Measurements from ENCODE around the gene MPND.

DNA sequence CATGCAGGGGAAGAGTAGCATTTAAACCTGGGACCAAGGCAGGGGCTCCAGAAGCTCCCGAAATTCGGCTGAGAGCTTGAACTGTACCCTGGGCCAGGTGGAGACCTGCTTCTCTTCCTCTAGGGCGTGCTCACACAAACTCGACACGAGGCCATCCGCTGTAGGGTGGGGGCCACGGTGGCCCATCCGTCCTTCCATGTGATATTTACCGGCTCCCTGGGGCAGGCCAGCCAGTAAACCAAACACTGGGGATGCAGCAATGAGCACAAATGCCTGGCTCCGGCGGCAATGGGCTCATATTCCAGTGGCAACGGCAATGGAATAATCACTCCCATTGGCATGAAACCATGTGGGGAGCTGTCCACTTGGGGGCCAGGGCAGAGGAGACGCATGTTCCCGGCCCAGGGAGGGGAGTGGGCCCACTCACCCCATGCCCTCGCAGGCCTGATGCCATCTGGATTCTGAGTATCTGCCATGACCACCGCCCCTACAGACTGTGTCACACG, 46.2 kb downstream of the MPND start:
- TF ChIP-seq, protein P1, sequence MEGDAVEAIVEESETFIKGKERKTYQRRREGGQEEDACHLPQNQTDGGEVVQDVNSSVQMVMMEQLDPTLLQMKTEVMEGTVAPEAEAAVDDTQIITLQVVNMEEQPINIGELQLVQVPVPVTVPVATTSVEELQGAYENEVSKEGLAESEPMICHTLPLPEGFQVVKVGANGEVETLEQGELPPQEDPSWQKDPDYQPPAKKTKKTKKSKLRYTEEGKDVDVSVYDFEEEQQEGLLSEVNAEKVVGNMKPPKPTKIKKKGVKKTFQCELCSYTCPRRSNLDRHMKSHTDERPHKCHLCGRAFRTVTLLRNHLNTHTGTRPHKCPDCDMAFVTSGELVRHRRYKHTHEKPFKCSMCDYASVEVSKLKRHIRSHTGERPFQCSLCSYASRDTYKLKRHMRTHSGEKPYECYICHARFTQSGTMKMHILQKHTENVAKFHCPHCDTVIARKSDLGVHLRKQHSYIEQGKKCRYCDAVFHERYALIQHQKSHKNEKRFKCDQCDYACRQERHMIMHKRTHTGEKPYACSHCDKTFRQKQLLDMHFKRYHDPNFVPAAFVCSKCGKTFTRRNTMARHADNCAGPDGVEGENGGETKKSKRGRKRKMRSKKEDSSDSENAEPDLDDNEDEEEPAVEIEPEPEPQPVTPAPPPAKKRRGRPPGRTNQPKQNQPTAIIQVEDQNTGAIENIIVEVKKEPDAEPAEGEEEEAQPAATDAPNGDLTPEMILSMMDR (IDR thresholded peaks at IDR 0.05) = no peak
- TF ChIP-seq RCOR1 (IDR thresholded peaks at IDR 0.05; ENCODE audit: low read length) (no peak), USF2 (IDR thresholded peaks at IDR 0.05; ENCODE audit: borderline replicate concordance, low read depth, low read length) (no peak), RAD21 (IDR thresholded peaks at IDR 0.05; ENCODE audit: low read length) (no peak), EP300 (IDR thresholded peaks at IDR 0.05; ENCODE audit: borderline replicate concordance in 1 of 2, low read depth in 1 of 2, low read length in 1 of 2) (no peak), NRF1 (IDR thresholded peaks at IDR 0.05; ENCODE audit: low read depth, low read length) (no peak), NFIC (IDR thresholded peaks at IDR 0.05; ENCODE audit: borderline replicate concordance) (no peak), EZH2phosphoT487 (IDR thresholded peaks at IDR 0.05; ENCODE audit: borderline replicate concordance, low read depth) (no peak)
- TF ChIP-seq, protein P2, sequence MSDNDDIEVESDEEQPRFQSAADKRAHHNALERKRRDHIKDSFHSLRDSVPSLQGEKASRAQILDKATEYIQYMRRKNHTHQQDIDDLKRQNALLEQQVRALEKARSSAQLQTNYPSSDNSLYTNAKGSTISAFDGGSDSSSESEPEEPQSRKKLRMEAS (IDR thresholded peaks at IDR 0.05; ENCODE audit: low read depth) = no peak
